ENCODE measurements around the gene HLA-A. TPM values are rescaled to one million over a fixed set of nuclear protein-coding genes. Genes with fewer than 3 reads are reported as not detected.

HLA-A gene
- polyA plus RNA-seq, 1 donor (not counting 4 experiments of a cell fraction or from before 2014, with no cell fraction given): 401 TPM

DNA sequence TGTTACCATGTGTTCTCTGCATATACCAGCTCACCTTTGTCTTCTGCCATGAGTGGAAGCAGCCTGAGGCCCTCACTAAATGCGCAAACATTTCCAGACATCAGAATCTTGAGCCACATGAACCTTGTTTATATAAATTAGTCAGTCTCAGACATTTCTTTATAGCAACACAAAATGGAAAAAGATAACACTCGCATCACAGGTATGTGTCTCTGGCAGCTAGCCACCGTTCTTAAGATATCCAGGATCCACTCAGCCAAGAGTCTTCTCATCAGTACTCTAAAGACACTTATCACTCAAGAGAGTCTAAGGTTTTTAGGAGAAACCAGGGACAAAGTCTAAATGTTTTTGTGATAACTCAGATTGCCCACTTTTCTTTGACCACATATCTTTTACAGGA is 43.1 kb upstream of the HLA-A start:
- H3K79me2 ChIP-seq (ENCODE audit: control insufficient read depth, insufficient read depth, low read length): no peaks in the 10 kb centered on the region
- H3K4me2 ChIP-seq (ENCODE audit: control insufficient read depth, extremely low read depth, insufficient read depth, low read depth, low read length): no peak overlapping the region
- H3K9me3 ChIP-seq (ENCODE audit: control insufficient read depth, low read depth, low read length): no peaks in the 10 kb centered on the region
- no peaks in the 10 kb centered on the region for H3K4me1 ChIP-seq (ENCODE audit: control insufficient read depth, extremely low read depth, insufficient read depth, low read length)
- H3K36me3 ChIP-seq (ENCODE audit: control insufficient read depth in 2 of 2, extremely low read depth in 1 of 2, insufficient read depth in 2 of 2, low read length in 2 of 2): no peaks in the 10 kb centered on the region
- TF ChIP-seq EZH2 (IDR thresholded peaks at IDR 0.05; ENCODE audit: low read length): no peak
- TF ChIP-seq, protein P1, sequence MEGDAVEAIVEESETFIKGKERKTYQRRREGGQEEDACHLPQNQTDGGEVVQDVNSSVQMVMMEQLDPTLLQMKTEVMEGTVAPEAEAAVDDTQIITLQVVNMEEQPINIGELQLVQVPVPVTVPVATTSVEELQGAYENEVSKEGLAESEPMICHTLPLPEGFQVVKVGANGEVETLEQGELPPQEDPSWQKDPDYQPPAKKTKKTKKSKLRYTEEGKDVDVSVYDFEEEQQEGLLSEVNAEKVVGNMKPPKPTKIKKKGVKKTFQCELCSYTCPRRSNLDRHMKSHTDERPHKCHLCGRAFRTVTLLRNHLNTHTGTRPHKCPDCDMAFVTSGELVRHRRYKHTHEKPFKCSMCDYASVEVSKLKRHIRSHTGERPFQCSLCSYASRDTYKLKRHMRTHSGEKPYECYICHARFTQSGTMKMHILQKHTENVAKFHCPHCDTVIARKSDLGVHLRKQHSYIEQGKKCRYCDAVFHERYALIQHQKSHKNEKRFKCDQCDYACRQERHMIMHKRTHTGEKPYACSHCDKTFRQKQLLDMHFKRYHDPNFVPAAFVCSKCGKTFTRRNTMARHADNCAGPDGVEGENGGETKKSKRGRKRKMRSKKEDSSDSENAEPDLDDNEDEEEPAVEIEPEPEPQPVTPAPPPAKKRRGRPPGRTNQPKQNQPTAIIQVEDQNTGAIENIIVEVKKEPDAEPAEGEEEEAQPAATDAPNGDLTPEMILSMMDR (optimal IDR thresholded peaks at IDR 0.05 in 1 of 3, IDR thresholded peaks at IDR 0.05 in 1 of 3, conservative IDR thresholded peaks at IDR 0.05 in 1 of 3; ENCODE audit: extremely low read depth in 1 of 3, insufficient read depth in 2 of 3, low read length in 3 of 3): no peak
- H3K9ac ChIP-seq (ENCODE audit: control insufficient read depth, extremely low read depth, insufficient read depth, low read length): no peak overlapping the region
- H2AFZ ChIP-seq (ENCODE audit: control insufficient read depth, low read length): no peak overlapping the region
- DNase-seq (ENCODE audit: low read depth, low spot score): no peak
- H3K9me1 ChIP-seq (ENCODE audit: control insufficient read depth, extremely low read depth, insufficient read depth, low read length): no peaks in the 10 kb centered on the region
- no peaks in the 10 kb centered on the region for H4K20me1 ChIP-seq (ENCODE audit: control insufficient read depth, extremely low read depth, insufficient read depth, low read length)
- H3K27me3 ChIP-seq (ENCODE audit: control insufficient read depth, extremely low read depth, insufficient read depth, low read length): no peaks in the 10 kb centered on the region
- dilution Hi-C loops (cut with MboI; ENCODE audit: extremely low pct_ligation_motif_present, low sequenced_read_pairs): no loop called here
- FAIRE-seq: no peak
- H3K4me3 ChIP-seq (ENCODE audit: control insufficient read depth in 2 of 3, extremely low read depth in 1 of 3, insufficient read depth in 2 of 3, low read depth in 1 of 3, low read length in 3 of 3): no peak overlapping the region
- H3K27ac ChIP-seq (ENCODE audit: control insufficient read depth, insufficient read depth, low read length): no peak overlapping the region

DNA sequence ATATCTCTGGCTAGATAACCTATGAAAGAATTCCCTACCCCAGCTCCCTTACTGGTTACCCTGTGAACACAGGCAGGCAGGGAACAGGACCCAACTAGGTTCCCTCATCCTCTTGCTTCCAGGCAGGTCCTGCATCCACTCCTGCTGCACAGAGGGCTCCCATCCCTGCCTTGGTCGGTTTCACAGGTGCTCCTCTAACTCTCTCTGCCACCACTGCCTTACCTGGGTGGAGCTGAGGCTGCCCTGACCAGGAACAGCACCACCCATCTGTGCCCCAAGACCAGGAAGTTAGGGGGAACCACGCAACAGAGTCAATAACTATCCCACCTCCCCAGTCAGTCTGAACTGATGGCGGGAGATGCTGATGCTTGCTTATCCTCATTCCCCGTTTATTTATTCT is 37.0 kb upstream of the HLA-A start:
- Histone ChIP-seq H4K20me1 (ENCODE audit: control insufficient read depth, extremely low read depth, insufficient read depth, low read length) (no peaks in the 10 kb centered on the region), H3K27ac (ENCODE audit: control insufficient read depth, insufficient read depth, low read length) (no peak overlapping the region), H3K9me3 (ENCODE audit: control insufficient read depth, low read depth, low read length) (no peaks in the 10 kb centered on the region), H3K79me2 (ENCODE audit: control insufficient read depth, insufficient read depth, low read length) (no peaks in the 10 kb centered on the region), H3K4me2 (ENCODE audit: control insufficient read depth, extremely low read depth, insufficient read depth, low read depth, low read length) (no peak overlapping the region), H2AFZ (ENCODE audit: control insufficient read depth, low read length) (no peak overlapping the region), H3K4me1 (ENCODE audit: control insufficient read depth, extremely low read depth, insufficient read depth, low read length) (no peaks in the 10 kb centered on the region), H3K9me1 (ENCODE audit: control insufficient read depth, extremely low read depth, insufficient read depth, low read length) (no peaks in the 10 kb centered on the region), H3K9ac (ENCODE audit: control insufficient read depth, extremely low read depth, insufficient read depth, low read length) (no peak overlapping the region), H3K4me3 (ENCODE audit: control insufficient read depth in 2 of 3, extremely low read depth in 1 of 3, insufficient read depth in 2 of 3, low read depth in 1 of 3, low read length in 3 of 3) (no peak overlapping the region), H3K27me3 (ENCODE audit: control insufficient read depth, extremely low read depth, insufficient read depth, low read length) (no peaks in the 10 kb centered on the region), H3K36me3 (ENCODE audit: control insufficient read depth in 2 of 2, extremely low read depth in 1 of 2, insufficient read depth in 2 of 2, low read length in 2 of 2) (no peaks in the 10 kb centered on the region)
- TF ChIP-seq EZH2 (IDR thresholded peaks at IDR 0.05; ENCODE audit: low read length): no peak
- TF ChIP-seq, protein P1 (optimal IDR thresholded peaks at IDR 0.05 in 1 of 3, IDR thresholded peaks at IDR 0.05 in 1 of 3, conservative IDR thresholded peaks at IDR 0.05 in 1 of 3; ENCODE audit: extremely low read depth in 1 of 3, insufficient read depth in 2 of 3, low read length in 3 of 3): no peak
- FAIRE-seq: no peak
- dilution Hi-C loops (cut with MboI; ENCODE audit: extremely low pct_ligation_motif_present, low sequenced_read_pairs): no loop called here
- DNase-seq (ENCODE audit: low read depth, low spot score): no peak

Data from keratinocyte (primary cell).